Endothelial cell of umbilical vein (primary cell): ENCODE data around the gene MTG2. TPM values are rescaled to one million over a fixed set of nuclear protein-coding genes. Genes with fewer than 3 reads are reported as not detected.

Source experiments
- BruUV-seq: library from RNA; stranded (reverse); fragments of 400-500 nt; replicated peaks from 2 replicates; lab custom pipeline; 2021; lab: Mats Ljungman, UMichigan
- CTCF ChIA-PET: fragments of 300-600, 350-600 bp; sonication (Branson Sonifier 250); formaldehyde crosslinking; loops from one replicate; lab custom pipeline; 2021; ENCODE audit warnings: antibody characterized with exemption, inconsistent platforms; lab: Charles Lee
- POLR2A ChIA-PET: fragments of 300-600, 350-600 bp; sonication (Branson Sonifier 250); formaldehyde crosslinking; loops from one replicate; lab custom pipeline; 2021; ENCODE audit warnings: antibody characterized with exemption, inconsistent platforms; lab: Charles Lee
- DNase-seq: peaks from one replicate; pipeline ENCODE4 v3.0.0-alpha.2; 2011; ENCODE audit warnings: low read depth, low spot score
- FAIRE-seq: peaks from 2 replicates; lab custom pipeline; 2011; peaks lifted over from hg19 to GRCh38; lab: Jason Lieb, UNC
- H2AFZ ChIP-seq: 2 replicates; pipeline ENCODE4 v1.6.0; 2012; ENCODE audit warnings: low read depth, low read length, control low read depth, inconsistent platforms
- H3K27ac ChIP-seq: 2 replicates; pipeline ENCODE4 v1.5.1; 2011; ENCODE audit warnings: low read depth, mild to moderate bottlenecking, control low read depth, low read length, moderate library complexity; ENCODE audit not compliant: insufficient read depth
- H3K27me3 ChIP-seq, 2 experiments: 2 replicates each; pipeline versions ENCODE4 v1.6.0 to v1.6.1; 2011; ENCODE audit warnings: low read length in 2 of 2, mixed read lengths in 1 of 2; ENCODE audit not compliant: control insufficient read depth in 2 of 2, insufficient read depth in 2 of 2
- H3K36me3 ChIP-seq, 2 experiments: 2 replicates in 1 of 2; 3 replicates in 1 of 2; pipeline ENCODE4 v1.5.1; 2011; ENCODE audit warnings: low read length in 2 of 2, mild to moderate bottlenecking in 1 of 2, moderate library complexity in 1 of 2; ENCODE audit not compliant: control insufficient read depth in 2 of 2, insufficient read depth in 2 of 2; ENCODE audit errors: extremely low read depth in 1 of 2
- H3K4me1 ChIP-seq: 3 replicates; pipeline ENCODE4 v1.5.1; 2011; ENCODE audit warnings: mild to moderate bottlenecking, low read length; ENCODE audit not compliant: control insufficient read depth, insufficient read depth; ENCODE audit errors: extremely low read depth
- H3K4me2 ChIP-seq: 2 replicates; pipeline ENCODE4 v1.6.1; 2011; ENCODE audit warnings: low read length, control low read depth, mixed read lengths; ENCODE audit not compliant: insufficient read depth
- H3K4me3 ChIP-seq, 3 experiments: fragments of 200-600 bp in 1 of 3; sonication (generic), shearing (Covaris generic) in 1 of 3; replicated peaks in 1 of 3; 2 replicates each; pipeline ENCODE4 v1.5.1; 2011 to 2016; ENCODE audit warnings: control low read depth in 3 of 3, low read length in 3 of 3, mild to moderate bottlenecking in 2 of 3, inconsistent platforms in 1 of 3, low read depth in 1 of 3, moderate library complexity in 1 of 3; ENCODE audit not compliant: insufficient read depth in 1 of 3
- H3K79me2 ChIP-seq: 2 replicates; pipeline ENCODE4 v1.6.0; 2012; ENCODE audit warnings: low read length, inconsistent platforms; ENCODE audit not compliant: control insufficient read depth, insufficient read depth
- H3K9ac ChIP-seq: replicated peaks from 2 replicates; pipeline ENCODE3; 2011; ENCODE audit warnings: low read length, control low read depth; ENCODE audit not compliant: insufficient read depth; ENCODE audit errors: extremely low read depth
- H3K9me1 ChIP-seq: replicated peaks from 3 replicates; pipeline ENCODE4 v1.6.0; 2011; ENCODE audit warnings: mild to moderate bottlenecking, low read length; ENCODE audit not compliant: control insufficient read depth, insufficient read depth; ENCODE audit errors: extremely low read depth
- H3K9me3 ChIP-seq: replicated peaks from 2 replicates; pipeline ENCODE4 v1.5.1; 2012; ENCODE audit warnings: low read length, inconsistent platforms; ENCODE audit not compliant: control insufficient read depth, insufficient read depth
- H4K20me1 ChIP-seq: replicated peaks from 2 replicates; pipeline ENCODE3; 2011; ENCODE audit warnings: mild to moderate bottlenecking, low read length; ENCODE audit not compliant: control insufficient read depth, insufficient read depth; ENCODE audit errors: extremely low read depth
- CTCF ChIP-seq, 2 donors: IDR thresholded peaks; 1 replicate in 1 of 2; 2 replicates in 1 of 2; pipeline ENCODE4 v1.5.1; 2011; ENCODE audit warnings: low read length in 2 of 2, mild to moderate bottlenecking in 2 of 2, moderate library complexity in 2 of 2, control low read depth in 1 of 2, inconsistent platforms in 1 of 2, low read depth in 1 of 2; ENCODE audit not compliant: insufficient read depth in 1 of 2; ENCODE audit errors: extremely low read depth in 1 of 2
- EZH2 ChIP-seq: IDR thresholded peaks from 2 replicates; pipeline ENCODE4 v1.6.1; 2012; ENCODE audit warnings: borderline replicate concordance, low read depth, mild to moderate bottlenecking, moderate library complexity, low read length, inconsistent platforms; ENCODE audit not compliant: severe bottlenecking
- FOS ChIP-seq: IDR thresholded peaks from 2 replicates; pipeline ENCODE4 v1.6.1; 2011; ENCODE audit warnings: mild to moderate bottlenecking, low read length, moderate library complexity, borderline replicate concordance; ENCODE audit not compliant: insufficient read depth
- GATA2 ChIP-seq: IDR thresholded peaks from 2 replicates; pipeline ENCODE4 v1.7.0; 2011; ENCODE audit warnings: low read depth, mild to moderate bottlenecking, moderate library complexity, mixed read lengths, low read length; ENCODE audit not compliant: insufficient read length, insufficient read depth
- JUN ChIP-seq: IDR thresholded peaks from 2 replicates; pipeline ENCODE4 v1.6.1; 2011; ENCODE audit warnings: borderline replicate concordance, low read depth; ENCODE audit not compliant: insufficient read length, insufficient read depth
- MAX ChIP-seq: IDR thresholded peaks from 2 replicates; pipeline ENCODE4 v1.6.1; 2011; ENCODE audit not compliant: insufficient read depth, insufficient read length
- MYC ChIP-seq: IDR thresholded peaks from one replicate; pipeline ENCODE4 v1.6.1; 2011; ENCODE audit warnings: mild to moderate bottlenecking, low read depth, low read length
- POLR2A ChIP-seq: IDR thresholded peaks from 2 replicates; pipeline ENCODE4 v1.6.1; 2012; ENCODE audit warnings: low read depth, mild to moderate bottlenecking, control low read depth, low read length
- POLR2AphosphoS5 ChIP-seq: IDR thresholded peaks from 2 replicates; pipeline ENCODE4 v1.6.1; 2012; ENCODE audit warnings: low read depth, mild to moderate bottlenecking, control low read depth, low read length, moderate library complexity; ENCODE audit not compliant: insufficient read depth
- dilution Hi-C: fragments of 300-500 bp; cut with MboI; formaldehyde crosslinking; loops from one replicate; pipeline ENCODE4 v1.15.0; 2019; ENCODE audit warnings: low sequenced_read_pairs; ENCODE audit not compliant: extremely low pct_ligation_motif_present
- intact Hi-C: fragments of 100-400 bp; cut with micrococcal nuclease; formaldehyde crosslinking; loops from one replicate; pipeline ENCODE4 v1.10.0; 2022
- polyA plus RNA-seq, 4 experiments: library from polyadenylated mRNA; depleted of rRNA in 3 of 4; stranded (reverse) in 3 of 4; unstranded in 1 of 4; fragments of >200 nt; gene quantifications; 2 replicates each; pipeline versions ENCODE4 v1.2.1 to v1.2.3, GENCODE V29; 2011 to 2012; ENCODE audit warnings: missing spikeins in 1 of 4
- total RNA-seq: library from RNA; stranded (reverse); gene quantifications from 2 replicates; pipeline ENCODE4 v1.2.3, GENCODE V29; 2021

The MTG2 gene
- total and polyA plus RNA-seq, 2 donors (not counting 3 experiments of a cell fraction or from before 2014, with no cell fraction given): 19.9 to 31.6 TPM

DNA sequence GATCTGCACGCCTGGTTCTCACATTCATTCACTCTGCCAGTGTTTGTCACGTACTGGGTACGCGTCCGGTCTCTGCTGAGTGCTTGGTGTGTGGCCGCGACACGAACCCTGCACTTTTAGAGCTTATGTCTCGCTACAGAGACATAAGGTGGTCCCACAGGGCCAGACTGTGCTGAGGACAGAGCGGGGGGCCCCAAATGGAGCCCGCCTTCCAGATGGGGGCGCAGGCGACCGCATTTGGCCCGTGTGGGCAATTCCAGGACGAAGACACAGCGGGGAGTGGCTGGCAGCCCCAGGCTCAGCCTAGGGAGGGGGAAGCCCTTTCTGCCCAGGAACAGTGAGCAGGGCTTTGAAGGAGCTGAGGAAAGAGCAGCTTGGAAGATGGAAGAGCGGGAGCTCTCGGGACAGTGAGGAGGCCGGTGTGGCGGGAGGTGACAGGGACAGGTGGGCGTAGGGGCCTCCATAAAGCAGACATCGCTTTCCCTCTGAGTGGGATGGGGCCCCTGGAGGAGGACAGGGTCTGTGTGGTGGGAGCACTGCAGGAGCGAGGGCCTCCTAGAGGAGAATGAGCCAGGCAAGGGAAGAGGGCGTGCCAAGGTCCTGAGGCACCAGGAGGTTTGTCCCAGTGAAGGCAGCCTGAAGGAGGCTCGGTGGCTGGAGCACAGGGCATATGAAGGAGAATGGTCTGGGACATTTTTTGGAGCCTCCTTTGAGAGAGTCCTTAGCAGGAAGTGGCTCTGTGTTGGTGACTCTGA lies 7.8 kb upstream of the MTG2 start:
- Histone ChIP-seq H3K9me3 (no peaks in the 10 kb centered on the region), H3K4me3 (no peak overlapping the region), H3K9ac (no peak overlapping the region), H3K27ac (no peak overlapping the region), H3K27me3 (no peaks in the 10 kb centered on the region), H3K9me1 (no peaks in the 10 kb centered on the region), H3K4me2 (no peak overlapping the region), H4K20me1 (no peaks in the 10 kb centered on the region), H3K79me2 (no peaks in the 10 kb centered on the region), H2AFZ (no peak overlapping the region), H3K4me1 (no peaks in the 10 kb centered on the region), H3K36me3 (peaks cover 2 to 15% of the 10 kb centered on the region in 2 experiments)
- ChIA-PET POLR2A (interaction anchor here (0.5 kb wide), 1 partner anchor 212 kb away, joined by 3 read pairs; the partner anchor contains the start of gene RPS21), CTCF (no interaction called here)
- no peak for DNase-seq
- no peak for TF ChIP-seq GATA2
- TF ChIP-seq JUN: no peak
- no peak for TF ChIP-seq MAX
- no peak for TF ChIP-seq CTCF (IDR thresholded peaks at IDR 0.05; ENCODE audit: extremely low read depth in 1 of 2, insufficient read depth in 1 of 2, low read depth in 1 of 2, low read length in 2 of 2)
- no peak for TF ChIP-seq POLR2AphosphoS5
- TF ChIP-seq FOS: no peak
- no peak for TF ChIP-seq POLR2A
- no peak for TF ChIP-seq MYC
- no peak for TF ChIP-seq EZH2
- dilution Hi-C loops: no loop called here
- intact Hi-C loops: no loop called here
- BruUV-seq: no TSS peak
- no peak for FAIRE-seq
